ENCODE measurements around the gene RASSF1. TPM values are rescaled to one million over a fixed set of nuclear protein-coding genes. Genes with fewer than 3 reads are reported as not detected.

RASSF1 gene
- total RNA-seq, 1 donor from 2014 or later, result 57.6 TPM

GRCh38 chr3:50296721-50297383, 43.8 kb downstream of the RASSF1 start:
- Mint-ChIP-seq H3K36me3 (ENCODE audit: low read depth) (no peaks in the 10 kb centered on the region), H3K4me3 (peak overlapping the region; percentile 53), H3K27me3 (ENCODE audit: insufficient read depth) (no peaks in the 10 kb centered on the region), H3K4me1 (ENCODE audit: low read depth) (peaks cover 23% of the 10 kb centered on the region), H3K9me3 (no peaks in the 10 kb centered on the region), H3K27ac (no peak overlapping the region)
- DNase-seq (ENCODE audit: low spot score), result no peak
- intact Hi-C loops (cut with micrococcal nuclease), result loop anchor here (5.0 kb wide), 1 partner anchor 625 kb away; the partner anchor contains the start of gene APEH

- no peak overlapping the region for H3K4me3 Mint-ChIP-seq
- DNase-seq (ENCODE audit: low spot score), result no peak
- no peaks in the 10 kb centered on the region for H3K9me3 Mint-ChIP-seq
- peaks cover 4% of the 10 kb centered on the region for H3K36me3 Mint-ChIP-seq (ENCODE audit: low read depth)
- peak overlapping the region; percentile 5 for H3K27ac Mint-ChIP-seq
- H3K4me1 Mint-ChIP-seq (ENCODE audit: low read depth), result peaks cover 29% of the 10 kb centered on the region
- intact Hi-C loops (cut with micrococcal nuclease), result loop anchor here (5.0 kb wide), 1 partner anchor 623 kb away; the partner anchor contains the start of gene APEH
- no peaks in the 10 kb centered on the region for H3K27me3 Mint-ChIP-seq (ENCODE audit: insufficient read depth)
Measured at GRCh38 chr3:50295553-50296431, 44.8 kb downstream of the RASSF1 start.

GRCh38 chr3:50294492-50295403, 45.9 kb downstream of the RASSF1 start:
- no peak overlapping the region for H3K4me3 Mint-ChIP-seq
- H3K27me3 Mint-ChIP-seq (ENCODE audit: insufficient read depth), result no peaks in the 10 kb centered on the region
- H3K9me3 Mint-ChIP-seq, result no peaks in the 10 kb centered on the region
- intact Hi-C loops (cut with micrococcal nuclease), result loop anchor here (5.0 kb wide), 1 partner anchor 622 kb away; the partner anchor contains the start of gene APEH
- H3K36me3 Mint-ChIP-seq (ENCODE audit: low read depth), result peaks cover 8% of the 10 kb centered on the region
- no peak overlapping the region for H3K27ac Mint-ChIP-seq
- DNase-seq (ENCODE audit: low spot score), result no peak
- peaks cover 20% of the 10 kb centered on the region for H3K4me1 Mint-ChIP-seq (ENCODE audit: low read depth)

- Mint-ChIP-seq H3K9me3 (no peaks in the 10 kb centered on the region), H3K27me3 (ENCODE audit: insufficient read depth) (no peaks in the 10 kb centered on the region), H3K4me3 (no peak overlapping the region), H3K27ac (no peak overlapping the region), H3K4me1 (ENCODE audit: low read depth) (peaks cover 19% of the 10 kb centered on the region), H3K36me3 (ENCODE audit: low read depth) (peaks cover 8% of the 10 kb centered on the region)
- intact Hi-C loops (cut with micrococcal nuclease), result no loop called here
- DNase-seq (ENCODE audit: low spot score), result no peak
Measured at GRCh38 chr3:50294089-50294488, 46.5 kb downstream of the RASSF1 start.

- Mint-ChIP-seq H3K27ac (peak overlapping the region; percentile 83), H3K4me1 (ENCODE audit: low read depth) (peaks cover 18% of the 10 kb centered on the region), H3K9me3 (no peaks in the 10 kb centered on the region), H3K4me3 (peak overlapping the region; percentile 96), H3K27me3 (ENCODE audit: insufficient read depth) (no peaks in the 10 kb centered on the region), H3K36me3 (ENCODE audit: low read depth) (peaks cover 13% of the 10 kb centered on the region)
- intact Hi-C loops (cut with micrococcal nuclease), result loop anchor here (2.0 kb wide), 2 partner anchors 32 to 822 kb away; partner anchors contain the start of gene DAG1
- no peak for DNase-seq (ENCODE audit: low spot score)
Measured at GRCh38 chr3:50293079-50293801, 47.4 kb downstream of the RASSF1 start.

- H3K27me3 Mint-ChIP-seq (ENCODE audit: insufficient read depth), result no peaks in the 10 kb centered on the region
- H3K9me3 Mint-ChIP-seq, result no peaks in the 10 kb centered on the region
- peak within 1 kb of the TSS; percentile 96 for H3K4me3 Mint-ChIP-seq
- peak within 1 kb of the TSS; percentile 83 for H3K27ac Mint-ChIP-seq
- intact Hi-C loops (cut with micrococcal nuclease), result loop anchor here (1.0 to 2.0 kb wide), 11 partner anchors 29 to 822 kb away; partner anchors contain the start of genes DAG1, HEMK1, MON1A and TMEM115
- peaks cover 14% of the 10 kb centered on the region for H3K36me3 Mint-ChIP-seq (ENCODE audit: low read depth)
- H3K4me1 Mint-ChIP-seq (ENCODE audit: low read depth), result peaks cover 14% of the 10 kb centered on the region
- DNase-seq (ENCODE audit: low spot score), result peak; percentile 95
Measured at GRCh38 chr3:50292159-50293078, 48.2 kb downstream of the RASSF1 start, which contains the start of gene IFRD2. TSS of gene IFRD2 (minus strand) at chr3:50292429. CDS start at chr3:50292274, 155 bp downstream.

- intact Hi-C loops (cut with micrococcal nuclease), result no loop called here
Measured at GRCh38 chr3:50290161-50290641, 50.4 kb downstream of the RASSF1 start.

GRCh38 chr3:50289130-50289529, 51.5 kb downstream of the RASSF1 start:
- no peak for DNase-seq (ENCODE audit: low spot score)
- intact Hi-C loops (cut with micrococcal nuclease), result no loop called here
- Mint-ChIP-seq H3K27me3 (ENCODE audit: insufficient read depth) (no peaks in the 10 kb centered on the region), H3K4me3 (peak overlapping the region; percentile 63), H3K27ac (no peak overlapping the region), H3K36me3 (ENCODE audit: low read depth) (peaks cover 15% of the 10 kb centered on the region), H3K9me3 (no peaks in the 10 kb centered on the region), H3K4me1 (ENCODE audit: low read depth) (peaks cover 14% of the 10 kb centered on the region)

More at GRCh38 chr3:50290161-50290641, 50.4 kb downstream of the RASSF1 start:
- DNase-seq (ENCODE audit: low spot score), result no peak
- Mint-ChIP-seq H3K9me3 (no peaks in the 10 kb centered on the region), H3K4me3 (peak overlapping the region; percentile 63), H3K27ac (no peak overlapping the region), H3K27me3 (ENCODE audit: insufficient read depth) (no peaks in the 10 kb centered on the region), H3K4me1 (ENCODE audit: low read depth) (peaks cover 14% of the 10 kb centered on the region), H3K36me3 (ENCODE audit: low read depth) (peaks cover 15% of the 10 kb centered on the region)

GRCh38 chr3:50288387-50289007, 52.1 kb downstream of the RASSF1 start:
- H3K4me3 Mint-ChIP-seq, result no peak overlapping the region
- H3K9me3 Mint-ChIP-seq, result no peaks in the 10 kb centered on the region
- peaks cover 14% of the 10 kb centered on the region for H3K4me1 Mint-ChIP-seq (ENCODE audit: low read depth)
- no peak for DNase-seq (ENCODE audit: low spot score)
- H3K36me3 Mint-ChIP-seq (ENCODE audit: low read depth), result peaks cover 15% of the 10 kb centered on the region
- no peaks in the 10 kb centered on the region for H3K27me3 Mint-ChIP-seq (ENCODE audit: insufficient read depth)
- intact Hi-C loops (cut with micrococcal nuclease), result no loop called here
- H3K27ac Mint-ChIP-seq, result no peak overlapping the region

GRCh38 chr3:50287262-50287661, 53.4 kb downstream of the RASSF1 start:
- Mint-ChIP-seq H3K36me3 (ENCODE audit: low read depth) (peaks cover 15% of the 10 kb centered on the region), H3K27ac (no peak overlapping the region), H3K9me3 (no peaks in the 10 kb centered on the region), H3K27me3 (ENCODE audit: insufficient read depth) (no peaks in the 10 kb centered on the region), H3K4me1 (ENCODE audit: low read depth) (peaks cover 6% of the 10 kb centered on the region), H3K4me3 (no peak overlapping the region)
- no peak for DNase-seq (ENCODE audit: low spot score)
- intact Hi-C loops (cut with micrococcal nuclease), result no loop called here

Measured in activated T-helper 1 cell treated with anti-CD3 and anti-CD28 coated beads, Interleukin-12 subunit alpha, Interleukin-12 subunit beta, Interleukin-2, Interleukin-4 antibody, amounts not matched to agents 30 ng/mL and 10 ng/mL and 1 ng/mL, durations not matched to agents 14 hours and 24 hours and 36 hours (primary cell).